ENCODE results near the gene RABGAP1L. TPM values are rescaled to one million over a fixed set of nuclear protein-coding genes. Genes with fewer than 3 reads are reported as not detected.

The RABGAP1L gene
- total and polyA plus RNA-seq, 4 donors, result 4.8 to 53.5 (median 18.8) TPM

DNA sequence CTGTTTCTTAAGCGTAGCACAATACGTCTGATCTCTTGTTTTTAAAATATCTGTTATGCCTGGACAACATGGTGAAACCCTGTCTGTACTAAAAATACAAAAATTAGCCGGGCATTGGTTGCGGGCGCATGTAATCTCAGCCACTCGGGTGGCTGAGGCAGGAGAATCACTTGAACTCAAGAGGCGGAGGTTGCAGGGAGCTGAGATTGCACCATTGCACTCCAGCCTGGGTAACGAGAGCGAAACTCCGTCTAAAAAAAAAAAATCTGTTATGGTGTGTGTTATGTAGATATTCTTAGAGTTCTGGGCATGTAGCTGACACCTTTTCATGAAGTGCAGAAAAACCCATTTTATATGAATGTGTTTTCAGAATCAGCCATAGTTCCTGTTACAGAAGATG is 38.2 kb downstream of the RABGAP1L start (continued):
- TF ChIP-seq, protein P1, sequence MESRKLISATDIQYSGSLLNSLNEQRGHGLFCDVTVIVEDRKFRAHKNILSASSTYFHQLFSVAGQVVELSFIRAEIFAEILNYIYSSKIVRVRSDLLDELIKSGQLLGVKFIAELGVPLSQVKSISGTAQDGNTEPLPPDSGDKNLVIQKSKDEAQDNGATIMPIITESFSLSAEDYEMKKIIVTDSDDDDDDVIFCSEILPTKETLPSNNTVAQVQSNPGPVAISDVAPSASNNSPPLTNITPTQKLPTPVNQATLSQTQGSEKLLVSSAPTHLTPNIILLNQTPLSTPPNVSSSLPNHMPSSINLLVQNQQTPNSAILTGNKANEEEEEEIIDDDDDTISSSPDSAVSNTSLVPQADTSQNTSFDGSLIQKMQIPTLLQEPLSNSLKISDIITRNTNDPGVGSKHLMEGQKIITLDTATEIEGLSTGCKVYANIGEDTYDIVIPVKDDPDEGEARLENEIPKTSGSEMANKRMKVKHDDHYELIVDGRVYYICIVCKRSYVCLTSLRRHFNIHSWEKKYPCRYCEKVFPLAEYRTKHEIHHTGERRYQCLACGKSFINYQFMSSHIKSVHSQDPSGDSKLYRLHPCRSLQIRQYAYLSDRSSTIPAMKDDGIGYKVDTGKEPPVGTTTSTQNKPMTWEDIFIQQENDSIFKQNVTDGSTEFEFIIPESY (IDR thresholded peaks at IDR 0.05), result no peak

DNA sequence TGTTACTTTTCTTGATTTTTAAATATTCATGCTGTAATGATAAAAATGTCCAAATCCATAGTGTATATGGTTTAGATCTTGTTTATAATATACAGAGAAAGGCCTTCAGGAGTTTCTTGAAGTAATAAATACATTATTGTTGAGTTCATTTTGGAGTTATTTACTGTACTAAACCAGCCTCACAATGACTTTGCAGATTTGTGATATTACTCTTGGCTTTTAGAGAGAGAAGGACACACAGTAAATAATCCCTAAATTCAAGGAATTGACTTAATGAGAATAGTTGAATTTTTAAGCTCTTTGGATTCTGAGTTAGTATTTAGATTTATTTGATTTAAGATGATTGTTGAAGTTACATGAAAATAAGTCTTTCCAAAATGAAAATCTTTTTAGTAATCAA is 38.9 kb downstream of the RABGAP1L start:
- Histone ChIP-seq H3K9ac (ENCODE audit: low read depth in 1 of 2, low read length in 2 of 2) (no peak overlapping the region), H3K27ac (ENCODE audit: low read depth in 1 of 2, low read length in 2 of 2) (no peak overlapping the region), H3K27me3 (ENCODE audit: control insufficient read depth in 4 of 4, insufficient read depth in 4 of 4, low read length in 3 of 4) (no peaks in the 10 kb centered on the region), H3K4me1 (ENCODE audit: control insufficient read depth in 4 of 4, insufficient read depth in 4 of 4, low read length in 3 of 4) (no peaks in the 10 kb centered on the region), H3K36me3 (ENCODE audit: control insufficient read depth in 4 of 4, insufficient read depth in 3 of 4, low read depth in 1 of 4, low read length in 3 of 4) (no peaks in the 10 kb centered on the region), H3K4me3 (ENCODE audit: low read depth in 1 of 3, low read length in 3 of 3) (no peak overlapping the region), H3K9me3 (ENCODE audit: control insufficient read depth in 4 of 4, low read length in 3 of 4) (no peaks in the 10 kb centered on the region)
- DNase-seq (ENCODE audit: low spot score), result no peak
- TF ChIP-seq NR2F2 (IDR thresholded peaks at IDR 0.05), result no peak
- no peak for TF ChIP-seq REST (IDR thresholded peaks at IDR 0.05)
- TF ChIP-seq, protein P2, sequence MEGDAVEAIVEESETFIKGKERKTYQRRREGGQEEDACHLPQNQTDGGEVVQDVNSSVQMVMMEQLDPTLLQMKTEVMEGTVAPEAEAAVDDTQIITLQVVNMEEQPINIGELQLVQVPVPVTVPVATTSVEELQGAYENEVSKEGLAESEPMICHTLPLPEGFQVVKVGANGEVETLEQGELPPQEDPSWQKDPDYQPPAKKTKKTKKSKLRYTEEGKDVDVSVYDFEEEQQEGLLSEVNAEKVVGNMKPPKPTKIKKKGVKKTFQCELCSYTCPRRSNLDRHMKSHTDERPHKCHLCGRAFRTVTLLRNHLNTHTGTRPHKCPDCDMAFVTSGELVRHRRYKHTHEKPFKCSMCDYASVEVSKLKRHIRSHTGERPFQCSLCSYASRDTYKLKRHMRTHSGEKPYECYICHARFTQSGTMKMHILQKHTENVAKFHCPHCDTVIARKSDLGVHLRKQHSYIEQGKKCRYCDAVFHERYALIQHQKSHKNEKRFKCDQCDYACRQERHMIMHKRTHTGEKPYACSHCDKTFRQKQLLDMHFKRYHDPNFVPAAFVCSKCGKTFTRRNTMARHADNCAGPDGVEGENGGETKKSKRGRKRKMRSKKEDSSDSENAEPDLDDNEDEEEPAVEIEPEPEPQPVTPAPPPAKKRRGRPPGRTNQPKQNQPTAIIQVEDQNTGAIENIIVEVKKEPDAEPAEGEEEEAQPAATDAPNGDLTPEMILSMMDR (IDR thresholded peaks at IDR 0.05; ENCODE audit: low read depth, low read length, missing input control), result no peak
- no peak for TF ChIP-seq TAF1 (conservative IDR thresholded peaks at IDR 0.05)
- no peak for TF ChIP-seq JUND (IDR thresholded peaks at IDR 0.05)
- TF ChIP-seq HNF4A (conservative IDR thresholded peaks at IDR 0.05), result no peak
- no peak for TF ChIP-seq MAX (IDR thresholded peaks at IDR 0.05)

DNA sequence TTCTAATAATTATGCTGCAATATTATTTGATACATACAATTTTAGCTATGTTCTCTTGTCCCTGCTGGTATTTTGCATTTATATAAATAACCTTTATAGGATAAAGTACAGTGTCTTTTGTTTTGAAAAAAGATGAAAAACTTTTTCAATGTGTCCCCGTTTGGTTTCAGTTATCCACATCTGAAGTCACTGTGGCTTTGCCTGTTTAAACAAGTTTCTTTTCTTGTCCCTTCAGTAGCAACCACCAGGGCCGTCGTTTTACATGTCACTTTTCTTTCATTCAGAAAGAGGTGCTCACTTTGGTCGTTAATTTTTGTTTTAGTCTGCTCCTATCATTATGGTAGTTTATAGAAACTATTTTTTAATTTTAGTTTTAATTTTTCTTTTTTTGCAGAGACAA is 41.4 kb downstream of the RABGAP1L start:
- WGBS, result 86% methylated on average over 4 of the region's 4 CpGs
- H3K9me3 ChIP-seq (ENCODE audit: control insufficient read depth in 4 of 4, low read length in 3 of 4), result no peaks in the 10 kb centered on the region
- TF ChIP-seq RAD21 (IDR thresholded peaks at IDR 0.05) (no peak), TAF1 (conservative IDR thresholded peaks at IDR 0.05) (no peak), ATF3 (IDR thresholded peaks at IDR 0.05) (no peak), NR2F2 (IDR thresholded peaks at IDR 0.05) (no peak), YY1 (IDR thresholded peaks at IDR 0.05) (no peak), FOXA1 (IDR thresholded peaks at IDR 0.05) (no peak), RXRA (IDR thresholded peaks at IDR 0.05) (no peak), REST (IDR thresholded peaks at IDR 0.05) (no peak), GABPA (IDR thresholded peaks at IDR 0.05 in 1 of 2, conservative IDR thresholded peaks at IDR 0.05 in 1 of 2) (no peak), HNF4G (IDR thresholded peaks at IDR 0.05) (no peak), HNF4A (conservative IDR thresholded peaks at IDR 0.05) (no peak)
- TF ChIP-seq, protein P2 (IDR thresholded peaks at IDR 0.05; ENCODE audit: low read depth, low read length, missing input control), result no peak

More for the DNA sequence above, 41.4 kb downstream of the RABGAP1L start:
- DNase-seq (ENCODE audit: low spot score), result no peak
- no peaks in the 10 kb centered on the region for H3K4me1 ChIP-seq (ENCODE audit: control insufficient read depth in 4 of 4, insufficient read depth in 4 of 4, low read length in 3 of 4)
- H3K4me3 ChIP-seq (ENCODE audit: low read depth in 1 of 3, low read length in 3 of 3), result no peak overlapping the region
- H3K27ac ChIP-seq (ENCODE audit: low read depth in 1 of 2, low read length in 2 of 2), result no peak overlapping the region
- no peaks in the 10 kb centered on the region for H3K27me3 ChIP-seq (ENCODE audit: control insufficient read depth in 4 of 4, insufficient read depth in 4 of 4, low read length in 3 of 4)
- H3K9ac ChIP-seq (ENCODE audit: low read depth in 1 of 2, low read length in 2 of 2), result no peak overlapping the region
- H3K36me3 ChIP-seq (ENCODE audit: control insufficient read depth in 4 of 4, insufficient read depth in 3 of 4, low read depth in 1 of 4, low read length in 3 of 4), result no peaks in the 10 kb centered on the region

All from liver (tissue), 9 donors.